COLO668 (cell line): ENCODE data around the gene ANAPC10.

Experiments used
- DNase-seq: peaks from one replicate; lab custom pipeline; 2025; ENCODE audit not compliant: unreplicated experiment; lab: John Stamatoyannopoulos, UW

Gene ANAPC10

GRCh38 chr4:145075742-145076468 is 22.1 kb downstream of the ANAPC10 start:
- DNase-seq: no peak

DNA sequence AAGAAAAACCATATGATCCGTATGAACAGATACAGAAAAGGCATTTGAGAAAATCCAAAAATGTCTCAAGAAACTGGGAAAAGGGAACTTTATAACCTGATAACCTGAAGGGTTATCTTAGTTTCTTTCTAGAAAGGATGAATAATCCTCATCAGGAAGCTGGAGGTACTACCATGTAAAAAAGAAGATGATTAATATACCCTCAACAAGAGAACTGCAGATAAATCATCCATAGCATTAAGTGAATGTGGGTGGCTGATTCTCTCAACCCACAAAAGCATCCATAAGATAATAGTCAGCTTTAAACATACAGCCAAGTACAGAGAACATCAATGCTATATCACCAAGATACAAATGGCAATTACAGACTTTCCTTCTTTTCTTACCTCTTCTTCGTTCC is 26.4 kb downstream of the ANAPC10 start:
- no peak for DNase-seq

DNA sequence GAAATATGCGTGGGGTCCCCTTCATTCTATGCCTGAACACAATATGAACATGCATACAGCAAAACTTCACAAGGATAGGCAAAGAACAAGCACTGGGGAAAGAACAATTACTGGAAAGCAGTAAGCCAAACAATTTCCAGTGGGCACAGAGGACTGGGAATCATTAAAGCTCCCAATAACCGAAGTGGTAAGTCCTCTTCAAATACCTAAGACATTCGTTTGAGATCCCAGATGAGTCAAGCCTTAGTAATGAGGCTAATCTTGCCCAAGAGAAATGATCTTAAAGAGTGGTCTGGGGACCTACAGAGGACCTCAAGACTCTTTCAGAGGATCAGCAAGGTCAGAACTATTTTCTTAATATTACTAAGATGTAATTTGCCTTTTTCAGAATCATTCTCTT is 28.6 kb downstream of the ANAPC10 start:
- no peak for DNase-seq

DNA sequence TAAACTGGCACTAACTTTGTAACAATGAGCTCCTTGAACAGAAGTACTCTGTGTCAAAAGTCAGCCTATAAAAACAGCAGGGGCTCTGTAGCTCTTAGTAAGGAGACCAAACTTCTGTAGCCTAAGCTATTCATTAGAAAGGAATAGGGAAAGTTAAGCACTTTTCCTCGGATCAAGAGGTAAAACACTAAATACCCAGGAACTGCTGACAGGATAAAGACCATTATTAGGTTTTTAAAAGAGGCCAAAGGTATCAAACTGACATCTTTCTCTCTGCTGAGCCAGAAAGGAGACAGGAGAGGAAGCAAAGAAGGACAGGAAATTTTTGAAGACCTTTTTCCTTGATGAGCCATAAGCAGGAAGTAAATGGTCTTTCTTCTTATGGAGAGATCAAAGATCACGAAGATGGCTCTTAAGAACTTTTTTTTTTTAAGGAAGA is 31.9 kb downstream of the ANAPC10 start:
- DNase-seq: no peak

DNA sequence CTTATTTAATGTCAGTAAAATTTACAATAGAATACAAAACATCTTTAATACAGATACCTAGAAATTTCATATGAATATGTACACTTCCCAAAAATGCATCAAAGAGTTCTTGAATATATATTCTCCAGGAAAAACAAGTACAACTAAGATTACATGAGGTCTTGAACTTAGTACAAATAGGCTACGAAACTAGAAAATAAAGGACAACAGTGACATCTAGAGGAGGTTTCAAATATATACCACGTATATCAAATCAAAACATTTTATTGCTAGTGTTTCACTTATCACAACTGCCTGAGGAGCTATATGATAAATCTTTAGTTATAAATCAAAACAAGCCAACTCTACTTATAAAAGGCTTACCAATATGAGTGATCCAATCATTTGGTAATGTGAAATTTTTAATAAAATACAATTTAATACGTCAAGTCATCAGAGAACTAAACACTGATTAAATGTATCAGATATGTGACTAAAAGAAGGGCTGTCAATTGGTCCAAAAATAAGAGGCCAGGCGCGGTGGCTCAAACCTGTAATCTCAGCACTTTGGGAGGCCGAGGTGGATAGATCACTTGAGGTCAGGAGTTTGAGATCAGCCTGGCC is 36.6 kb downstream of the ANAPC10 start:
- DNase-seq: no peak

DNA sequence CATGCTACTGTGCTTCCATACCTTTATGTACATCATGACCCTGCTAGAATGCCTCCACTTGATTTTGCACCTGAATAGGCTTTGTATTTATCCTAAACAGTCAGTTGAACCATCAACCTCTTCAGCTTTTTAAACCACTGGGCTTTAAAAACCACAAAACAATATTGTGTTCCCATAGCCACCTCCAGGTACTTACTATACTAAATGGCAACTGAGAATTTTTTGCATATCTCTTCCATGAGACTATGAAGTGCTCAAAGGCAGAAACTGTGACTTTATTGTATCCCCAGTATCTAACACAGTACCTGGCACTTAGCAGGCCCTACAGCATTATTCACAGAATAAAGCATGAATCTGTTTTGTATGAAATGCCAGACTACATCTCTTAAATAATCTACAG is 39.7 kb downstream of the ANAPC10 start:
- DNase-seq: no peak

- no peak for DNase-seq
Observed at GRCh38 chr4:145056325-145057130, 41.5 kb downstream of the ANAPC10 start.

DNA sequence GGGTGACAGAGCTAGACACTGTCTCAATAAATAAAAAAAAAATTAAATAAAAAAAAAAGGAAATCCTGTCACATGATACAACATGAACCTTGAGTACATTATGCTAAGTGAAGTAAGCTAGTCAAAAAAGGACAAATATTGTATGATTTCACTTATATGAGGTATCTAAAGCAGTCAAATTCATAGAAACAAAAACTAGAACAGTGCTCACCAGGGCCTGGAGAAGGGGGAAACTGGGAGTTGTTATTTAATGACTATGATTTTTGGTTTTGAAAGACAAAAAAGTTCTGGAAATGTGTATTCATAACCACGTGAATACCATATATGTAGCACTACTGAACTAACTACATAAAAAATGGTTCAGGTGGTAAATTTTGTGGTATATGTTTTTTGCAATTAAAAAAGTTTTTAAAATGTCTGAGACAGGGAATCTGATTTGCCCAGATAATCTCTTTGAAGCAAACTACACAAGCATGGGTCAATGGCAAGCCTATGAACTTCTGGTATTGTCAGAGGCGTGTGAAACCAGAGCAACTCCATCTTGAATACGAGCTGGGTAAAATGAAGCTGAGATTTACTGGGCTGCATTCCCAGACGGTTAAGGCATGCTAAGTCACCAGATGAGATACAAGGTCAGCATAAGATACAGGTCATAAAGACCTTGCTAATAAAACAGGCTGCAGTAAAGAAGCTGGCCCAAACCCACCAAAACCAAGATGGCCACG is 42.3 kb downstream of the ANAPC10 start:
- DNase-seq: no peak

DNA sequence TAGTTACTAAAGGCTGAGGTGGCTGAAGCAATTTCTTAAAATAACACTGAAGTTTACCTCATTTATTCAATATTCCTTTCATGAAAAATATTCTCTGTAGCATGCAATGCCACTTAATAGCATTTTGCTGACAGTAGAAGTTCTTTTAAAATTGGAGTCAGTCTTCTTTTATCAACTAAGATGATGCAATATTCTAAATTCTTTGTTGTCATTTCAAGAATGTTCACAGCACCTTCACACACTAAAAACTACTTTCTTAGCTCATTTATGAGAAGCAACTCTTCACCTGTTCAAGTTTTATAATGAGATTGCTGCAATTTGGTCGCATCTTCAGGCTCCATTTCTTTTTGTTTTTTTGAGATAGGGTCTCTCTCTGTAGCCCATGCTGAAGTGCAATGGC is 48.8 kb downstream of the ANAPC10 start:
- no peak for DNase-seq

GRCh38 chr4:145048817-145049216 is 49.2 kb downstream of the ANAPC10 start:
- DNase-seq: no peak

DNA sequence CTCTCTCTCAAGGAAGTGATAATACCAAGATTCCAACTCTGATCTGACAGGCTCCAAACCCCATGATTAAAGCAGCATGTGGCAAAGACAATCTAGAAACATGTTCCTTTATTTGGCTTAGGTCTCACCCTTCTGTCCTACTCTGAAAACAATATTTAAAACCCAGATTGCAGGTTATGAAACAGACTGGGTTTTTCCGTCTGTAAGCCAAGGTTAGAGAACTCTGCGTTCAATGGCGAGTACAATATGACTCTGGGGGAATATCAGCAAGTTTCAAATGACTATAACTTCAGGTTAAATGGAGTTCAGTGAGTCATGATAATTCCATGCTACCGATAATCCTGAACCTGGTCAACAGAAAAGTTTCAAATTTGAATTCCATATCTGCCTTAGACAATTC is 50.8 kb downstream of the ANAPC10 start:
- DNase-seq: no peak

GRCh38 chr4:145045180-145045579 is 52.8 kb downstream of the ANAPC10 start:
- DNase-seq: no peak

DNA sequence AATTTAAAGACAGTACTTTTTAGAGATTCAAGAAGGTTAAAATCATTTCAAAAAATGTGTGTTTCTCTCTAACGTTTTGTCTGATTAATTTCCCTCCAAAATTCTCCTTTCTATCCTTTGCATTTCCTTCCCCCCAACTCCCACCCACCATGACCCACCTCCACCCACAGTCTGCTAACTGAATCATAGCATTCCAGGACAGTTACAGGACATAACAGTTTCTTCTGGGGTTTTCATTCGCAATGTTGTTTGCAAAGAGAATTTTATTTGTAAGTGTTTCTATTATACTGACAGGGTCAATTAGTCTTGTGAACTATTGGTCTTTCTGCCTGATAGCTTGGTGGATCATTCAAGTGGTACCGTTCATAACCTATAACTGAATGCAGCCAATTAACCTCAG is 53.7 kb downstream of the ANAPC10 start:
- no peak for DNase-seq

DNA sequence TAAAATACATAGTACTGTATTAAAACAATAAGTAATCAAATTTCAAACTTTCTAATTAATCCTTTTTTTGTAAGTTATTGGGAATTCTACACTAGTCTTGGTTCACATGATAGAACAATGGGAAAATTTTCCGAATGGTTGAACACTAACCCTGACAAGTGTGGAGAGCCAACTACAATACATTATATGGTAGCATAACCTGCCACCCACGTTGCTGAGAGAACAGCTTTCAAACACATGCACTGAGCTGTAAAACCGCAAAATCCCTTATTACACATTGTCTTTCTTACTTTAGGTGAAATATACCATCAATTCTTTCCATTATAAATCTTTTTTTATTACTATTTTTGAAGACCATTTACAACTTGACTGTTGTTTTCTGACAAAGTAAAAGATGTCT is 54.7 kb downstream of the ANAPC10 start:
- no peak for DNase-seq

GRCh38 chr4:145042601-145043285 is 55.3 kb downstream of the ANAPC10 start:
- DNase-seq: no peak

DNA sequence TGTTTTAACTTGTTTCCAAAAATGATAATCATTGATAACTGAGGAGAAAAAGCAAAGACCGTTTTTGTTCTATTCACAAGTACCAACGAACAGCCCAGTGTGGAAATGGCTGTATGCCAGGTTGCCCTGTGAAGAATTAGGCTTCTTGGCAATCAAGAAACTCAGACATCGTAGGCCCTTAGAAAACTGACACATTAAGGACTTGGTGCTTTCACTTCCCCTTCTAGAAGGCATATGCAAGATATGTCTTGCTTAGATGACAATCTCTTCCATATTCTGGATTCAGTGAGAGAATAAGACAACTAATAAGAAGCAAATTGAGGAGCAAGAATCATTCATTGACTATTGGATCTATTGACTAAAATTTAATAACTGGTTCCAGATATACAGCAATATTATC is 56.6 kb downstream of the ANAPC10 start:
- DNase-seq: no peak

GRCh38 chr4:145035494-145036136 is 62.4 kb downstream of the ANAPC10 start:
- DNase-seq: no peak

- DNase-seq: no peak
Observed at GRCh38 chr4:145034727-145035211, 63.2 kb downstream of the ANAPC10 start.

GRCh38 chr4:145019346-145019745 is 78.7 kb downstream of the ANAPC10 start:
- no peak for DNase-seq

DNA sequence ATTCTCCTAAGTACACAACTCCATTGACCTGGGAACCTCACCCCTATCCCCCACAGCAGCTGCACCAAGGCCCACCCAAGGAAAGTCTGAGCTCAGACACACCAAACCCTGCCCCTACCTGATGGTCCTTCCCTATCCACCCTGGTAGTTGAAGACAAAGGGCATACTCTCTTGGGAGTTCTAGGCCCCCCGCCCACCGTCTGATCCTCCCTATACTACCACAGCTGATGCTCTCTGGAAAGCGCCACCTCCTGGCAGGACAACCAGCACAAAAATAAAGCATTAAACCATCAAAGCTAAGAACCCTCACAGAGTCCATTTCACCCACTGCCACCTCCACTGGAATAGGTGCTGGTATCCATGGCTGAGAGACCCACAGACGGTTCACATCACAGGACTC is 83.6 kb downstream of the ANAPC10 start:
- no peak for DNase-seq
